Stimulated activated CD8-positive, alpha-beta memory T cell treated with anti-CD3 and anti-CD28 coated beads, Interleukin-2, amount 100 ng/mL, for 48 hours (primary cell): ENCODE results near the gene RUVBL2.

Experiments used
- DNase-seq, 2 donors: peaks; one replicate each; pipeline ENCODE4 v3.0.0-alpha.2; 2020; ENCODE audit warnings: low read depth in 2 of 2

The RUVBL2 gene

GRCh38 chr19:48964205-48965039 is 29.3 kb upstream of the RUVBL2 start:
- no peak for DNase-seq

- DNase-seq, result peak; percentile 92
Measured at GRCh38 chr19:48965040-48965805, 28.5 kb upstream of the RUVBL2 start, which contains the start of gene FTL. TSS of gene FTL (plus strand) at chr19:48965309. CDS start at chr19:48965508, 199 bp downstream.

GRCh38 chr19:48965806-48966540 is 27.7 kb upstream of the RUVBL2 start:
- DNase-seq, result peak; percentile 72 to 80

- no peak for DNase-seq
Measured at GRCh38 chr19:48966541-48967345, 26.9 kb upstream of the RUVBL2 start.

GRCh38 chr19:48967346-48968178 is 26.1 kb upstream of the RUVBL2 start:
- DNase-seq, result no peak

GRCh38 chr19:48968179-48968661 is 25.5 kb upstream of the RUVBL2 start:
- DNase-seq, result no peak

GRCh38 chr19:48968813-48969218 is 24.9 kb upstream of the RUVBL2 start:
- DNase-seq, result no peak

- no peak for DNase-seq
Measured at GRCh38 chr19:48969276-48970138, 24.2 kb upstream of the RUVBL2 start.

GRCh38 chr19:48970139-48970766 is 23.4 kb upstream of the RUVBL2 start:
- no peak for DNase-seq

- peak; percentile 75 to 79 for DNase-seq
Measured at GRCh38 chr19:48970923-48971395, 22.7 kb upstream of the RUVBL2 start.

- no peak for DNase-seq
Measured at GRCh38 chr19:48975947-48976847, 17.5 kb upstream of the RUVBL2 start.

GRCh38 chr19:48977061-48977460 is 16.6 kb upstream of the RUVBL2 start:
- DNase-seq, result no peak

- DNase-seq, result no peak
Measured at GRCh38 chr19:48982280-48982679, 11.4 kb upstream of the RUVBL2 start.

GRCh38 chr19:48985711-48986110 is 8.0 kb upstream of the RUVBL2 start:
- DNase-seq, result no peak

- no peak for DNase-seq
Measured at GRCh38 chr19:48986211-48986610, 7.5 kb upstream of the RUVBL2 start.

- DNase-seq, result no peak
Measured at GRCh38 chr19:48987323-48987722, 6.4 kb upstream of the RUVBL2 start.

GRCh38 chr19:48988286-48988685 is 5.4 kb upstream of the RUVBL2 start:
- no peak for DNase-seq

GRCh38 chr19:48988860-48989259 is 4.8 kb upstream of the RUVBL2 start:
- DNase-seq, result no peak
